GM12891 (cell line): ENCODE measurements around the gene RSPH9.
A peak's percentile ranks its signal among the peaks of the same experiment; 100 is the strongest.
"Not testable (repeated sequence)": the region's sequence is repeated elsewhere in the genome, so short reads cannot be mapped to it uniquely, and the experiment has no call there.

Source experiments
- DNase-seq: peaks from one replicate; pipeline ENCODE4 v3.0.0; 2011; ENCODE audit warnings: low spot score; ENCODE audit not compliant: insufficient read length
- FAIRE-seq: peaks from 2 replicates; lab custom pipeline; 2011; peaks lifted over from hg19 to GRCh38; lab: Jason Lieb, UNC
- PAX5 ChIP-seq: IDR thresholded peaks from 2 replicates; pipeline ENCODE4 v1.6.1; 2011; ENCODE audit warnings: low read length, moderate library complexity, mild to moderate bottlenecking; ENCODE audit not compliant: insufficient read depth, severe bottlenecking
- POLR2A ChIP-seq: IDR thresholded peaks from 2 replicates; pipeline ENCODE4 v1.6.1; 2011; ENCODE audit warnings: low read depth, low read length, control low read depth
- POLR2AphosphoS5 ChIP-seq: IDR thresholded peaks from 2 replicates; pipeline ENCODE4 v1.6.1; 2011; ENCODE audit warnings: low read depth, low read length, control low read depth
- POU2F2 ChIP-seq: IDR thresholded peaks from 2 replicates; pipeline ENCODE4 v1.6.1; 2011; ENCODE audit warnings: low read depth, mild to moderate bottlenecking, control low read depth, low read length, moderate library complexity
- SPI1 ChIP-seq: IDR thresholded peaks from 2 replicates; pipeline ENCODE4 v1.6.1; 2011; ENCODE audit warnings: low read depth, low read length, control low read depth
- TAF1 ChIP-seq: IDR thresholded peaks from 2 replicates; pipeline ENCODE4 v1.6.1; 2011; ENCODE audit warnings: low read depth, low read length, control low read depth

The RSPH9 gene

DNA sequence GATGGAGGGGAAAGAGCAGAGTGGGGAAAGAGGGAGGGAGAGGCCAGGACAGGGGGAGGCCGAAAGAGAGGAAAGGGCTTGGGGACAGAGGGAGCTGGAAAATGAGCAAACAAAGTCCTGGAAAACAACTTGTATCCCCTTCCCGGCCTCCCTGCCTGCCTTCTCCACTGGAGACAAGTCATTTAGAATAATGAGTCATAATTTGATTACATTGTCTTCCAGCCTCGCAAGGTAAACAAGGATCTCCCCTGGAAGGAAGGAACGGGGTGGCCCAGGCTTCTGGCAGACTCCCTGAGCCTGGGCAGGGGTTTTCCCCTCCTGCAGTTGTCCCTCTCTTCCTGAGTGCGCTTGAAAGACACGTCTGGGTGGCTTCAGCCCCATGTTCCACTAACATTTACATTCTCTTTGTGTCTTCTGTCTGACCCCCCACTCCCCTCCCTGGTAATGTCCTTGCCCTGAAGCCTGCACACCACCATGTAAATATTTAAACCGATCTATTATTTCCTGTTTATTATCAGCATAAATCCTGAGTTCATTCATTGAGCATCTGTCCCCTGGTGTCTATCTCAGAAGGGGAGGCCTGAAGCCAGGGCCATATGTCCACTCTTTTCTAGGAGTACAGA, 54.8 kb downstream of the RSPH9 start:
- FAIRE-seq: no peak
- TF ChIP-seq POLR2A: no peak
- no peak for TF ChIP-seq TAF1
- no peak for DNase-seq

DNA sequence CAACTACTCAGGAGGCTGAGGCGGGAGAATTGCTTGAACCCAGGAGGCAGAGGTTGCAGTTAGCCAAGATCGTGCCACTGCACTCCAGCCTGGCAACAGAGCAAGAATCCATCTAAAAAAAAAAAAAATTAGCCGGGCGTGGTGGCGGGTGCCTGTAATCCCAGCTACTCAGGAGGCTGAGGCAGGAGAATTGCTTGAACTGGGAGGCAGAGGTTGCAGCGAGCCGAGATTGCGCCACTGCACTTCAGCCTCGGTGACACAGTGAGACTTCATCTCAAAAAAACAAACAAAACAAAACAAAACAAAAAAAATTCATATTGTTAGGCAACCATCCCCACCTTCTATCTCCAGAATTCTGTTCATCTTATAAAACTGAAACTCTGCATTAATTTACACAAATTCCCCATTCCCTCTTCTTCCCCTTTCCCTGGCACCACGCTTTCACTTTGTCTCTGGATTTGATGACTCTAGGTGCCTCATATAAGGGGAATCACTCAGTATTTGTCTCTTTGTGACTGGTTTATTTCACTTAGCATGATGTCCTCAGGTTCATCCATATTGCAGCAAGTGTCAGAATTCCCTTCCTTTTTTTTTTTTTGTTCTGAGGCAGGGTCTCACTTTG, 56.2 kb downstream of the RSPH9 start:
- not testable (repeated sequence) for DNase-seq, FAIRE-seq

DNA sequence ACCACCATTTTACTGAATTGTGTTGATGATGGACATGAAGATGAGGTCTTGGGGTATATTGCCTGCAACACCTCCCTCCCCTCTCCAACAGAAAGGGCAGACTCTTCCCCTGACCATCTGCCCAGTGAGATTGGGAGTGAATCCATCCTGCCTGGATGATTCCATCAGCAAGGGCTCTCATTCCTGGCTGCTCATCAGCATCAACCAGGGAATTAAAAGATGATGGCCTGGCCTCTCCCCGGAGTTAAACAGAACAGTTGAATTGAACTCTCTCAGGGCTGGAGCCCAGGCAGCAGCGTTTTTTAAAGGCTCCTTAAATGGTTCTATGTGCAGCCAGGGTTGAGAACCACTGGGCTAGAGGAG, 57.3 kb downstream of the RSPH9 start:
- DNase-seq (no peak), FAIRE-seq (no peak)
- no peak for TF ChIP-seq POU2F2
- TF ChIP-seq TAF1: no peak
- no peak for TF ChIP-seq POLR2AphosphoS5
- TF ChIP-seq SPI1: no peak
- no peak for TF ChIP-seq PAX5
- TF ChIP-seq POLR2A: no peak

DNA sequence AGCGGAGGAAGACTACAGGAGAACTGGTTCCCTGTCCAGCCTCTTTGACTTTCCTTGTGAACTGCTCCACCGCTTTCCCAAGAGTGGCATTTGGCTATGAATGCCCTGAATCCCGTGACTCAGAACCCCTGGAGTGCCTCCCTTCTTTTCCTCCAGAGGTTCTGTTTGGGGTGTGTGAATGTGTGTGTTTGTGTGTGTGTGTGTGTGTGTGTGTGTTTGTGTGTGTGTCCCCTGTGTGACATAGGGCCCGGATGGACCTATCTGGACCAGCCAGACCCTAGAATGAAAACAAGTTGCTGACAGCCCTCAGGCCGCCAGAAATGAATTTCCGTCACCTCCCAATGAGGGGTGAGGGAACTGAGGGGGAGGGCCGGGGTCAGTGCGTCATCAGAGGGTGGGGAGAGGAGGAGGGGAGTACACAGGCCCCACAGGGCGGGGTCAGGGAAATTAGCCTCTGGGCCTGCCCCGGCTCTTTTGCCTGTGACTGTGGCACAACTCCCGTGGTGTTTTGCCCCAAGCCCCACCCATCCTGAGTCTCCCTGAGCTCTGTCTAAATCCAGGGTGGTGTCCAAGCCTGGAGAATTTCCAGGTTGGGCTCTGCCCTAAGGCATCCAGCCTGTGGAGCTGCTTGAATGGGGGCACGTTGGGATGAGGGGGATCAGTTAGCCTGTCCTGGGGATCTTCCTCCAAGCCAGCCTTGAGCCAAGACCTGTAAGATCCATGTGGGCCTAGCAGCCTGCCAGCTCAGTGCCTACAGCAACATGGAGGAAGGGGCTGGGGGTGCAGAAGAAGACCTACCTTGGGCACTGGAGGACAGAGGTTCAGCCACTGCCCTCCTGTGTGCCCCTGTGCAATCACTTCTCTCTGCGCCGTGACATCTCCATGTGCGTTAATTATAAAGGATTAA, 58.0 kb downstream of the RSPH9 start:
- FAIRE-seq (peak; percentile 26), DNase-seq (no peak)
- TF ChIP-seq SPI1 (no peak), POLR2A (no peak), POLR2AphosphoS5 (no peak), TAF1 (no peak), PAX5 (no peak), POU2F2 (no peak)

DNA sequence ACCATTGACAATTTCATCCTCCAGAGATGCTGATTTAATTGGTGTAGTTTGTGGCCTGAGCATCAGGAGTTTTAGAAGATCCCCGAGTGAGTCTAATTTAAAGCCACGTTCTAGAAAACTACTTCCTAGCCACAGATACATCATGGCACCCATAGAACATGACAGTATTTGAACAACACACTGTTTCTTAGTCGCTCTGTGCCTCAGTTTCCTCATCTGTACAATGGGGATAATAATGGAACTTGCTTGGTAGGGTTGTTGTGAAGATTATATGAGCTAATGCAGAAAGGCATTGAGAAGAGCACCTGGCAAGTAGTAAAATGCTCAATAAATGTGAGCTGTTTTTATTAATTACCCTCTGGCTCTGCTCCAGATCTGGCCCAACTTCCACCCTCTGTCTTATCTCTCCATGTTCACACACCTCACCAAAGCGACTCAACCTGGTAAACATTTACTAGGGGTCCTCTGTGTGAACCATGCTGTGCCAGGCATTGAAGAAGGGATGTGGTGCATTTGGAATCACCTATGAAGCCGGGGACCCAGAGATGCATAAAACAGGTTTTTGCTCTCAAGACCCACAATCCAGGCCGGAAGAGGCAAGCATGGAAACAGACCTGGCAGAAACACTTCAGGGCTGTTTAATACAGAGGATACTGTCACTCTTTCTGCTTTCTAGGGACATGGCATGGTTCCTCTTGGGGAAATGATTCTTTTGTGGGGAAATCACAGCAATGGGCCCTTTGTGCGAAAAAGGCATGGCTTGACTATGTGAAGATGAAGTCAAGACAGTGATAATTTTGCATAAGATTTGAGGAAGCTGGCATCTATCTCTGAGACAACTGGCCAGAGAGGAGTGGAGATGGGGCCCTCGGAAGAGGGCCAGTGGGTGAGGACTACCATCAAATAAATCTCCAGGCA, 58.9 kb downstream of the RSPH9 start:
- FAIRE-seq (no peak), DNase-seq (no peak)

DNA sequence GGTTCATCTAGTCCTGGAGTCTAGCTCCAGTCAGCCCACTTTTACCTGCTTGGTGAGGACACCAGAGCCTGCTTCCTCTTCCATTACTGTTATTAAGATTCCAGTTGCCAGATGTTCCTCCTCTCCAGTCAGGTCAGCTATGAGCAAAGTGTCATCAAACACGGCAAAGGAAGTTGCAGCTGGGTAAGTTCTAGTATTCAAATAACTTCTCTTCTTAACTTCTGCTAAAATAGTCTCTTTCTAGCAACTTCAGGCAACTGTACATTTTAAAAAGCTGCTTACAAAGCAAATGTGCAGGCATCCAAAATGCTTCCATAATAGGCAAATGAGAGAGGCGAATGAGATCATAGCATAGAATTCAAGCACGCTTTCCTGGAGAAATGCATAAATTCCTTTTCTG, 61.2 kb downstream of the RSPH9 start:
- DNase-seq (no peak), FAIRE-seq (peak; percentile 40)
- TF ChIP-seq TAF1 (no peak), POLR2A (no peak), SPI1 (peak; percentile 37; the same call in 1 of the 2 replicates)

More for the DNA sequence above, 58.9 kb downstream of the RSPH9 start:
- TF ChIP-seq POLR2A (no peak), POU2F2 (no peak), POLR2AphosphoS5 (no peak), SPI1 (no peak), TAF1 (no peak), PAX5 (no peak)

DNA sequence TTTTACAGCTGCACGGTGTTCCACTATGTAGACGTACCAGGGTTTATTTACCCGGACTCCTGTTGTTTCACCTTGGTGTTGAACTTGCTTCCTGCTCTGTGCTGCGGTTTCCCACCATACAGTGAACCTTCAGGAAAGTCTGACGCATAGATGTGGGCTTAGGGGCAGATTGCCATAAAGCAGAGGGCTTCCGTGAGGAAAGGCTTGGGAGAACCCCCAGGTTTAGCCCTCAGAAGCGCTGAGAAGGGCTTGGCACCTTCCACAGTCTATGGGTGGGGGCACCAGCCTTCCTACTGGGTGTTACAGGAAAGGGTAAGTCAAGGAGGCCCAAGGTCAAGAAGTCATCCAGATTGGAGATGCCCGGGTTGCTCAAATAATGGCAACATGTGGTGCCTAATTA, 62.0 kb downstream of the RSPH9 start:
- FAIRE-seq (no peak), DNase-seq (no peak)
- TF ChIP-seq TAF1: no peak
- no peak for TF ChIP-seq POU2F2
- no peak for TF ChIP-seq SPI1
- TF ChIP-seq PAX5: no peak
- no peak for TF ChIP-seq POLR2AphosphoS5
- no peak for TF ChIP-seq POLR2A

DNA sequence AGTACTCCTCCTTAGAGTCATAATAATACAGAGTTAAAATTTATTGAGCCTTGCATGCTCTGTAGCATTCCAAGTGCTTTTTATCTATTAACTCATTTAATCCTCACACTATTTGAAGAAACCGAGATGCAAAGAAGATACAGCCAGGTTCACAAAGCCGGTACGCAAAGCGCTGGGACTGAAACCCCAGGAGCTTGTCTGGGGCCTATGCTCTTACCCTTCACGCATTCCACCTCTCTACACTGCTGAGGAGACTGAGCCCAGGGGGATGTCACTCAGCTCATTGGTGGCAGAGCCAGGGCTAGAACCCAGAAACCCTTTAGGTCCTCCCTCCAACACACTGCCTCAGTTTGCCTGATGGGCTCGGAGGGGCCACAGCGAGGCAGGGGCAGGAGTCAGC, 62.4 kb downstream of the RSPH9 start:
- FAIRE-seq (no peak), DNase-seq (no peak)
- TF ChIP-seq POLR2A (no peak), POLR2AphosphoS5 (no peak), TAF1 (no peak), PAX5 (no peak), SPI1 (no peak), POU2F2 (no peak)

DNA sequence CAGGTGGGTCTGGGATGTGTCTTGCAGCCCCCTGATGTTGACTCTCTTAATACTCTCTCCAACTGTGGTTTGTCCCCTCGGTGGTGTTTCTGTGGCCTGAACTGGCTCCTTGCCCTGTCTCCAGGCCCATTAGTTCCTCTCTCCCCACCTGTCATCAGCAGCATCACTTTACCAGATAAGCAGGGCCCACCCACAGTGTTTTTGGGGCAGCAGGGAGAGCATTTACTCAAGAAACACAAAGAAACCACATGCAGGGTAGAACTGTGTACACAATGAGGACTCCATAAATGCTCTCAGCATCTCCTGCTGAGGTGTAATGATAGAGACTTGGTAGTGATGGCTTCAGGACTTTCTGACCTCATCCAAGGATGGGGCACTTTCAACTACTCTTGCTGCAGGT, 62.9 kb downstream of the RSPH9 start:
- FAIRE-seq (no peak), DNase-seq (no peak)
- TF ChIP-seq SPI1: no peak
- TF ChIP-seq POLR2A: no peak
- no peak for TF ChIP-seq POU2F2
- TF ChIP-seq TAF1: no peak
- no peak for TF ChIP-seq POLR2AphosphoS5
- TF ChIP-seq PAX5: no peak
